ENCODE measurements around the gene EIF4G1.

- TF ChIP-seq POLR2A (IDR thresholded peaks at IDR 0.05; ENCODE audit: extremely low read depth, insufficient read length) (no peak), MYC (IDR thresholded peaks at IDR 0.05; ENCODE audit: low read depth, low read length) (no peak), MAX (IDR thresholded peaks at IDR 0.05; ENCODE audit: low read depth, low read length) (no peak)
- TF ChIP-seq, protein P1, sequence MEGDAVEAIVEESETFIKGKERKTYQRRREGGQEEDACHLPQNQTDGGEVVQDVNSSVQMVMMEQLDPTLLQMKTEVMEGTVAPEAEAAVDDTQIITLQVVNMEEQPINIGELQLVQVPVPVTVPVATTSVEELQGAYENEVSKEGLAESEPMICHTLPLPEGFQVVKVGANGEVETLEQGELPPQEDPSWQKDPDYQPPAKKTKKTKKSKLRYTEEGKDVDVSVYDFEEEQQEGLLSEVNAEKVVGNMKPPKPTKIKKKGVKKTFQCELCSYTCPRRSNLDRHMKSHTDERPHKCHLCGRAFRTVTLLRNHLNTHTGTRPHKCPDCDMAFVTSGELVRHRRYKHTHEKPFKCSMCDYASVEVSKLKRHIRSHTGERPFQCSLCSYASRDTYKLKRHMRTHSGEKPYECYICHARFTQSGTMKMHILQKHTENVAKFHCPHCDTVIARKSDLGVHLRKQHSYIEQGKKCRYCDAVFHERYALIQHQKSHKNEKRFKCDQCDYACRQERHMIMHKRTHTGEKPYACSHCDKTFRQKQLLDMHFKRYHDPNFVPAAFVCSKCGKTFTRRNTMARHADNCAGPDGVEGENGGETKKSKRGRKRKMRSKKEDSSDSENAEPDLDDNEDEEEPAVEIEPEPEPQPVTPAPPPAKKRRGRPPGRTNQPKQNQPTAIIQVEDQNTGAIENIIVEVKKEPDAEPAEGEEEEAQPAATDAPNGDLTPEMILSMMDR (IDR thresholded peaks at IDR 0.05; ENCODE audit: low read depth, low read length): no peak
These were observed 23.6 kb downstream of the EIF4G1 start for GRCh38 chr3:184337981-184338380.
